Vagina (tissue), 2 donors: ENCODE results near the gene FAM118B. TPM values are rescaled to one million over a fixed set of nuclear protein-coding genes. Genes with fewer than 3 reads are reported as not detected.

Experiments
- DNase-seq, 2 donors: peaks; one replicate each; pipeline ENCODE4 v3.0.0-alpha.2; 2017; ENCODE audit errors: extremely low spot score in 2 of 2
- H3K27ac ChIP-seq: fragments of 200-600 bp; sonication (generic); one replicate; pipeline ENCODE4 v1.5.1; 2019
- H3K27me3 ChIP-seq: fragments of 200-600 bp; sonication (generic); one replicate; pipeline ENCODE4 v1.5.1; 2019
- H3K36me3 ChIP-seq, 2 donors: fragments of 200-600 bp; sonication (generic); one replicate each; pipeline ENCODE4 v1.5.1; 2017 to 2019
- H3K4me1 ChIP-seq: fragments of 200-600 bp; sonication (generic); one replicate; pipeline ENCODE4 v1.5.1; 2019
- H3K4me3 ChIP-seq, 2 donors: fragments of 200-600 bp; sonication (generic); 1 replicate in 1 of 2; 2 replicates in 1 of 2; pipeline ENCODE4 v1.5.1; 2016 to 2019
- H3K9me3 ChIP-seq: fragments of 200-600 bp; sonication (generic); one replicate; pipeline ENCODE4 v1.5.1; 2019
- POLR2A ChIP-seq, 2 donors: fragments of 450-650 bp; IDR thresholded peaks; one replicate each; pipeline ENCODE4 v1.6.1; 2017; ENCODE audit warnings: antibody characterized with exemption in 2 of 2, mild to moderate bottlenecking in 2 of 2, moderate library complexity in 2 of 2
- POLR2AphosphoS5 ChIP-seq, 2 donors: sonication (generic); formaldehyde crosslinking; IDR thresholded peaks; one replicate each; pipeline ENCODE4 v1.9.0; 2017; ENCODE audit warnings: antibody characterized with exemption in 2 of 2, mild to moderate bottlenecking in 2 of 2, low read depth in 1 of 2; ENCODE audit not compliant: insufficient read depth in 1 of 2
- intact Hi-C: fragments of 100-400 bp; cut with DNase I; formaldehyde crosslinking; loops from one replicate; pipeline ENCODE4 v1.15.1; 2023
- total RNA-seq: library from RNA; depleted of rRNA; stranded (reverse); fragments of >200 nt; gene quantifications from one replicate; pipeline ENCODE4 v1.2.3, GENCODE V29; 2016
- TF ChIP-seq, protein P1 (sequence below), 3 experiments: fragments of 450-650 bp in 2 of 3; fragments of 200-600 bp in 1 of 3; sonication (generic) in 1 of 3; IDR thresholded peaks; one replicate each; pipeline ENCODE4 v1.5.1; 2017 to 2019; ENCODE audit warnings: antibody characterized with exemption in 3 of 3, mild to moderate bottlenecking in 2 of 3, moderate library complexity in 2 of 3

FAM118B gene
- total RNA-seq, 1 donor from 2014 or later, result 14.7 TPM

DNA sequence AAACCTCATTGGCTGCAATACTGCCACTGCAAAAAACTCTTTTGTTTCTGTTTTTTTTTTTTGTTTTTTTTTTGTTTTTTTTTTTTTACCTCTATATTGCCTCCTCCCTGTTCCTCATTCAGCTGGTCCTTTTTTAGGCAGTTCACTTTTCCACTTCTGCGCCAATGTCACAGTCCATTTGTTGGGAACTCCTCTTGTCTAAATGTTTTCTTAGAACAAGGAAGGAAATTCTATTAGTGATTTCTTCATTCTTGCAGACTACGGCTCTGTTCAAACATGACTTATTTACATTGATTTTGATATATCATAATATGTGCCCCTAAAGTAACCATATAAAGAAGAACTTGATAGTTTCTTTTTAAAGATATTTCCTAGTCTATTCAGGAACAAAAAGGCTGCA is 2.9 kb downstream of the FAM118B start:
- Histone ChIP-seq H3K4me1 (peaks cover 36% of the 10 kb centered on the region), H3K9me3 (no peaks in the 10 kb centered on the region), H3K27me3 (no peaks in the 10 kb centered on the region), H3K27ac (no peak overlapping the region), H3K4me3 (no peak overlapping the region), H3K36me3 (peaks cover 0 to 3% of the 10 kb centered on the region in 2 donors)
- DNase-seq, result no peak
- no peak for TF ChIP-seq POLR2A (IDR thresholded peaks at IDR 0.05)
- TF ChIP-seq, protein P1, sequence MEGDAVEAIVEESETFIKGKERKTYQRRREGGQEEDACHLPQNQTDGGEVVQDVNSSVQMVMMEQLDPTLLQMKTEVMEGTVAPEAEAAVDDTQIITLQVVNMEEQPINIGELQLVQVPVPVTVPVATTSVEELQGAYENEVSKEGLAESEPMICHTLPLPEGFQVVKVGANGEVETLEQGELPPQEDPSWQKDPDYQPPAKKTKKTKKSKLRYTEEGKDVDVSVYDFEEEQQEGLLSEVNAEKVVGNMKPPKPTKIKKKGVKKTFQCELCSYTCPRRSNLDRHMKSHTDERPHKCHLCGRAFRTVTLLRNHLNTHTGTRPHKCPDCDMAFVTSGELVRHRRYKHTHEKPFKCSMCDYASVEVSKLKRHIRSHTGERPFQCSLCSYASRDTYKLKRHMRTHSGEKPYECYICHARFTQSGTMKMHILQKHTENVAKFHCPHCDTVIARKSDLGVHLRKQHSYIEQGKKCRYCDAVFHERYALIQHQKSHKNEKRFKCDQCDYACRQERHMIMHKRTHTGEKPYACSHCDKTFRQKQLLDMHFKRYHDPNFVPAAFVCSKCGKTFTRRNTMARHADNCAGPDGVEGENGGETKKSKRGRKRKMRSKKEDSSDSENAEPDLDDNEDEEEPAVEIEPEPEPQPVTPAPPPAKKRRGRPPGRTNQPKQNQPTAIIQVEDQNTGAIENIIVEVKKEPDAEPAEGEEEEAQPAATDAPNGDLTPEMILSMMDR (IDR thresholded peaks at IDR 0.05), result no peak
- intact Hi-C loops, result loop anchor here (10.0 kb wide), 1 partner anchor 50 kb away; the partner anchor contains the start of genes FOXRED1 and SRPRA

DNA sequence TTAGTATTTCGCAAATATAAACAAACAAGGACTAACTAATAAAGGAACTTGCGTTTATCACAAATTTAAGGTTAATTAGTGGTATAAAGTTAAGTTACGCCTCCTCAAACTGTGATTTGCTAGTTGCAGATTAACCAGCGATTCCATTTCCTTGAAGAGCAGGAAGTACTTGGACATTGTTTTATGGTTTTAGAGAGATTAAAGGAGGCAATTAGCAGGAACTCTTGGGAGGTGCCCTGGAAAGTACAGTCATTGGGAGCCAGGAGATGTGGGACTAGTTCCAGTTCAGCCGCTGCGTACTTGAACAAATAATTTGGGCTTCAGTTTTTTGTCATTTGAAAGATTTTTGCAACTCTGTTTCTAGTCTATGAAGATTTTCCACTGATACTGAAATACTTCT is 3.3 kb downstream of the FAM118B start:
- TF ChIP-seq POLR2A (IDR thresholded peaks at IDR 0.05), result no peak
- no peak for TF ChIP-seq POLR2AphosphoS5 (IDR thresholded peaks at IDR 0.05; ENCODE audit: insufficient read depth in 1 of 2, low read depth in 1 of 2)
- TF ChIP-seq, protein P1 (IDR thresholded peaks at IDR 0.05), result no peak
- intact Hi-C loops, result loop anchor here (10.0 kb wide), 1 partner anchor 50 kb away; the partner anchor contains the start of genes FOXRED1 and SRPRA
- no peak for DNase-seq
- Histone ChIP-seq H3K9me3 (no peaks in the 10 kb centered on the region), H3K36me3 (no peaks in the 10 kb centered on the region), H3K27ac (no peak overlapping the region), H3K4me3 (no peak overlapping the region), H3K27me3 (no peaks in the 10 kb centered on the region), H3K4me1 (peaks cover 34% of the 10 kb centered on the region)

DNA sequence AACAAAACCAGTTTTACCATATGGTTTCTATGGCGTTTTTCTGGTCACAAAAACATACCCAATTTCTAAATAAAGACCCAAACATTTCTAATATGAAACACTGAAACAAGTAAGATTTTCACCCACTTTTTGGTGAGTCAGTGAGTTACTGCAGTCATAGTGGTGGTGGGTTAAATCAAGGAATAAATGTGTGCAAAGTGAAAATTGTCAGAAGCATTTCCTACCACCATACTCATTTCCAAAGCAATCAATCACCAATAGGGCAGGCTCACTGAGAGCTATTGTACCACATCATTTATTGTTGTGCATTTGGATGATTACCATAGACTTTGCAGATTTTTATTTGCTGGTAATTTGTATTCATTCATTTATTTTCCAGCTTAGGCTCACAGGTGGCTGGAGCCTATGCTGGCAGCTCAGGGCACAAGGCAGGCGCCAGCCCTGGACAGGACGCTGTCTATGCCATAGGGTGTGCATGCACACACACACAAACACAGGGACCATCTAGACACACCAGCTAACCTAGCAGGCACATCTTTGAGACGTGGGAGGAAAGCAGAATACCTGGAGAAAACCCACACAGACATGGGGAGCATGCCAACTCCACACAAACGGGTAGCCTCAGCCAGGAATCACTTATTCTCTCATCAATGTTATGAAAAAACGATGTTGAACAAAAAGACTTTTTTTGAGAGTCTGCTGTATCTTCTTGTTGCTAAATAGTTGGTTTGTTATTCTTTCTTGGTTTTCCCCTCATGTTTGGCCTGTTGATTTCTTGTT is 5.1 kb downstream of the FAM118B start:
- H3K36me3 ChIP-seq, result no peaks in the 10 kb centered on the region
- H3K9me3 ChIP-seq, result no peaks in the 10 kb centered on the region
- peaks cover 20% of the 10 kb centered on the region for H3K4me1 ChIP-seq
- H3K27me3 ChIP-seq, result no peaks in the 10 kb centered on the region
- no peak for DNase-seq
- H3K4me3 ChIP-seq, result no peak overlapping the region
- intact Hi-C loops, result loop anchor here (10.0 kb wide), 1 partner anchor 48 kb away; the partner anchor contains the start of genes FOXRED1 and SRPRA
- H3K27ac ChIP-seq, result no peak overlapping the region
- TF ChIP-seq, protein P1 (IDR thresholded peaks at IDR 0.05), result no peak
- TF ChIP-seq POLR2AphosphoS5 (IDR thresholded peaks at IDR 0.05; ENCODE audit: insufficient read depth in 1 of 2, low read depth in 1 of 2) (no peak), POLR2A (IDR thresholded peaks at IDR 0.05) (no peak)

DNA sequence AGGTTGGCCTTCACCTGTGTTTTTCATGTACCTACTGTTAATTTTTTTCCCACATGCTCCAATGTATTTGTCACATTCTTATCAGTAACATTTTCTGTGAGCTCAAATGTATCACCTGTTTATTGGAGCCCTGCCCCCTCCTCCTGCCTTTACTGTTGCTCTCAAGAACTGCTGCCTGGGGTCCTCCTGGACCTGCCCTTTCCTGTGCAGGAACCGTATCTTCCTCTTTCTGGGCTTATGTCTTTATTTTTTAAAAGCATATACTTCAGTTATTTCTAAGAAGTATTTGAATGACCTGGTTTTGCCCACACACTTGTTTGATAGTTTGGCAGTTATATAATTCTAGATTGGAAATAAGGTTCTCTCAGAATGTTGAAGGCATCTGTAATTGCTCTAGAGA is 5.9 kb downstream of the FAM118B start:
- Histone ChIP-seq H3K9me3 (no peaks in the 10 kb centered on the region), H3K36me3 (no peaks in the 10 kb centered on the region), H3K27me3 (no peaks in the 10 kb centered on the region), H3K4me1 (peaks cover 15% of the 10 kb centered on the region), H3K27ac (no peak overlapping the region), H3K4me3 (no peak overlapping the region)
- DNase-seq, result no peak
- TF ChIP-seq, protein P1 (IDR thresholded peaks at IDR 0.05), result no peak
- TF ChIP-seq POLR2AphosphoS5 (IDR thresholded peaks at IDR 0.05; ENCODE audit: insufficient read depth in 1 of 2, low read depth in 1 of 2) (no peak), POLR2A (IDR thresholded peaks at IDR 0.05) (no peak)
- intact Hi-C loops, result loop anchor here (10.0 kb wide), 1 partner anchor 47 kb away; the partner anchor contains the start of genes FOXRED1 and SRPRA

DNA sequence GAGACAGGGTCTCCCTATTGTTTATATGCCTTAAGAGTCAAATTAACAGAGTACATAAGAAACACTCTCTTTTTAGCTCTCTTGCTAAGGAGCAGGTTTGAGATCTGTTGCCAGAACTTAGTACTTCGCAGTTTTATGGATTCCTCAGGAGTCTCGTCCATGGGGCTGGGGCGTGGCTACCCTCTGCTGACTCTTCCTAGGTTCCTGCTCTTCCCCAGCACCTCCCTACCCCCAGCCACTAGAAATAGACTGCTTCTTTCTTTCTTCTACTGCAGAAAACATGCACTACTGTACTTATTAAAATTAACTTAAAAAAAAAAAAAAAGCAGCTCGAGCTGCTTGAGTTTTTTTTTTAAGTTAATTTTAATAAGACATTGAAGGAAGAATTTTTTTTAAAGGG is 8.0 kb downstream of the FAM118B start:
- no peak overlapping the region for H3K27ac ChIP-seq
- H3K27me3 ChIP-seq, result no peaks in the 10 kb centered on the region
- TF ChIP-seq, protein P1 (IDR thresholded peaks at IDR 0.05), result no peak
- TF ChIP-seq POLR2AphosphoS5 (IDR thresholded peaks at IDR 0.05; ENCODE audit: insufficient read depth in 1 of 2, low read depth in 1 of 2) (no peak), POLR2A (IDR thresholded peaks at IDR 0.05) (no peak)
- H3K9me3 ChIP-seq, result no peaks in the 10 kb centered on the region
- intact Hi-C loops, result loop anchor here (10.0 kb wide), 1 partner anchor 45 kb away; the partner anchor contains the start of genes FOXRED1 and SRPRA
- H3K36me3 ChIP-seq, result no peaks in the 10 kb centered on the region
- H3K4me3 ChIP-seq, result no peak overlapping the region
- H3K4me1 ChIP-seq, result no peaks in the 10 kb centered on the region
- no peak for DNase-seq
